KOPT-K1 (cell line): ENCODE data around the gene U2AF1L4.

Experiments used
- H3K27ac ChIP-seq: fragments of 200-600 bp; sonication (generic); 2 replicates; pipeline ENCODE4 v1.5.1; 2016; ENCODE audit warnings: antibody characterized with exemption, mild to moderate bottlenecking, low read depth, low read length; ENCODE audit not compliant: poor library complexity, severe bottlenecking
- H3K36me3 ChIP-seq: fragments of 200-600 bp; sonication (generic); 2 replicates; pipeline ENCODE4 v1.5.1; 2017; ENCODE audit warnings: antibody characterized with exemption, mild to moderate bottlenecking, low read length, moderate library complexity; ENCODE audit not compliant: insufficient read depth
- H3K9me3 ChIP-seq: fragments of 200-600 bp; sonication (generic); 2 replicates; pipeline ENCODE4 v1.5.1; 2017; ENCODE audit warnings: antibody characterized with exemption, low read length, mild to moderate bottlenecking; ENCODE audit not compliant: insufficient read depth, poor library complexity, severe bottlenecking

U2AF1L4 gene

GRCh38 chr19:35741203-35741515 is 4.1 kb downstream of the U2AF1L4 start:
- Histone ChIP-seq H3K27ac (peak overlapping the region; percentile 55), H3K9me3 (no peaks in the 10 kb centered on the region), H3K36me3 (peaks cover 33% of the 10 kb centered on the region)

DNA sequence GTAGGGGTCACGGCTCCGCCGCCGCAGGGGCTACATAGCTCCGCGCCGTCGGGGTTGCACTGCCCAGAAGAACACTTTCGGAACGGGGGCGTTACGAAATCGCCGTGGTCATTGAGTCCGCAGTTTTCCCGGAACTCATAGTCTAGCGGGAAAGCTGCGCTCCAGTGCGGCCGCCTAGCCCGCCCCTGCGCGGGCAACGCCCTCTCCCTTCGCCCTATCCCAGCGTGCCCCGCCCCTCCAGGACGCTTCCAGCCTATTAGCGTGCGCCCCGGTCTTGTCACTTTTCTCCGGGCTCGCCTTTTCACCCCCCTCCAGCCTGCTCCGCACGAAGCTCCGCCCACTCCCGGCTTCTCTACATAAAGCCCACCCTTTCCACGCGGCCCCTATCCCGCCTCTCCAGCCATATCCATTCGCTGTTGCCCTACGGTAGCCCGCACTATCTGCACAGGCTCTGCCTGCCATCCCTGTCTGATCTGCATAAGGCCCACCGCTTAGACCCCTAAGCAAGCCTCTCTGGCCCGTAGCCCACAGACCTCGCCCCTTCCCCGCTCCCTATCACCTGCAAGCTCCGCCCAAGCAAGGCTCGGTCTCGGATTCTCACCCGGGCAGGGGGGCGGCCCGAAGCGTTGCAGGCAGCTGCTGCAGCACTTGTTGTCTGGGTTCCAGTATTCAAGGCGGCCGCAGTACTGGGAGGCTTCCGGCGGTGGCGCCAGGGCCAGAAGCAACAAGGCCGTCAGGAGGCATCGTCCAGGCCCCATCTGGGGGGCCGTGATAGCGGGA is 4.6 kb downstream of the U2AF1L4 start:
- Histone ChIP-seq H3K27ac (peak overlapping the region; percentile 55), H3K36me3 (peaks cover 39% of the 10 kb centered on the region), H3K9me3 (no peaks in the 10 kb centered on the region)

- H3K27ac ChIP-seq, result peak overlapping the region; percentile 55
Measured at GRCh38 chr19:35740108-35740422, 5.2 kb downstream of the U2AF1L4 start.

DNA sequence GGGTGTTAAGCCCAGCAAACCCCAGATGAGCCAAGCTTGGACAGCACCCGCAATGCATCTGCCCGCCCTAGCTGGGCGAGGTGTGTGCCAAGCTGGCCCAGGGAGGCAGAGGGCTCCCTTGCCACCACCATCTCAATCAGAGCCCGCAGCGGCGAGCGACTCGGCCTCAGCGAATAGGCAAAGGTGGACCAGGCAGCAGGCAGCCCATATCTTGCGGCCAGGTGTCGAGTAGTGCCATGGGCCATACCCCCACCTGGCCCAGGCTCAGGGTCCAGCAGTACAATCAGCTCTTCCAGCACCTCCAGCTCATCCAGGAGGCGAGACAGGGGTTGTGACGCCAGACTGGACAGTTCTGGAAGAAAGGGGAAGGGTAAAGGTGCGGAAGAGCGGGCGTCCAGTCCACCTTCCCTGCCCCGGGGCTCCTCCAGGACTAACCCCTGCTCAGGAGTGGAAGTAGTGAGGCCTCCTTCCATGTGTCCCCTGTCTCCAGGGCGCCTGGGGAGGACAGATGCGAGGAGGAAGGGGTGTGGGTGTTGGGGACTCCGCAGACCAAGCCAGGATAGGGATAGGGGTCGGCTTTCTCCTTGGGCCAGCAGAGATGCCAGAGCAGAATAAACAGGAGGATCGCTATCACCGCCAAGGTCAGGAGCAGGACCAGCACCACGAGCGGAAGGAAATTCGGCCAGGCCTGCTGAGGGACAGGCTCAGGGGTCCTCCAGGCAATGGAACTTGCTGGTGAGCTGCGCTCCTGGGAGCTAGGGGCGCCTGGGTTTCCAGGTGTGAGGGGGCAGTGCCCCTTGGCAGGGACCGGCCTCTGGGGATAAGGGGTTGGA is 5.7 kb downstream of the U2AF1L4 start:
- Histone ChIP-seq H3K27ac (peak overlapping the region; percentile 55), H3K36me3 (peaks cover 50% of the 10 kb centered on the region), H3K9me3 (no peaks in the 10 kb centered on the region)

More at GRCh38 chr19:35740108-35740422, 5.2 kb downstream of the U2AF1L4 start:
- no peaks in the 10 kb centered on the region for H3K9me3 ChIP-seq
- H3K36me3 ChIP-seq, result peaks cover 44% of the 10 kb centered on the region

DNA sequence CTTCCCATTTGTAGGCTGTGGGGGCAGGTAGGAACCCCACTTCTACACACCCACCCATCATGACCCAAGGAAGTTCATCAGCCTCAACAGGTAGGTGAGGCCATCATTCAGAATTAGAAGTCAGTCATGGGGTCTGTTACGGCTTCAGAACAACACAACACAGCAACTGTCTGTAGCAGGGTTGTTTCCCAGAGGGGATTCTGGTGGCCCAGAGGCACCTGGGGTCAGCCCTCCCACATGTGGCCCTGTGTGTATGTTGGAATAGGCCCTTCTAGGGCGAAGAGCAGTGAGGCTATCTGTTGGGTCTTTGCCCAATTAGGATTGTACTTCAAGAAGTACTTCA is 6.4 kb downstream of the U2AF1L4 start:
- Histone ChIP-seq H3K36me3 (peaks cover 56% of the 10 kb centered on the region), H3K27ac (no peak overlapping the region), H3K9me3 (no peaks in the 10 kb centered on the region)

DNA sequence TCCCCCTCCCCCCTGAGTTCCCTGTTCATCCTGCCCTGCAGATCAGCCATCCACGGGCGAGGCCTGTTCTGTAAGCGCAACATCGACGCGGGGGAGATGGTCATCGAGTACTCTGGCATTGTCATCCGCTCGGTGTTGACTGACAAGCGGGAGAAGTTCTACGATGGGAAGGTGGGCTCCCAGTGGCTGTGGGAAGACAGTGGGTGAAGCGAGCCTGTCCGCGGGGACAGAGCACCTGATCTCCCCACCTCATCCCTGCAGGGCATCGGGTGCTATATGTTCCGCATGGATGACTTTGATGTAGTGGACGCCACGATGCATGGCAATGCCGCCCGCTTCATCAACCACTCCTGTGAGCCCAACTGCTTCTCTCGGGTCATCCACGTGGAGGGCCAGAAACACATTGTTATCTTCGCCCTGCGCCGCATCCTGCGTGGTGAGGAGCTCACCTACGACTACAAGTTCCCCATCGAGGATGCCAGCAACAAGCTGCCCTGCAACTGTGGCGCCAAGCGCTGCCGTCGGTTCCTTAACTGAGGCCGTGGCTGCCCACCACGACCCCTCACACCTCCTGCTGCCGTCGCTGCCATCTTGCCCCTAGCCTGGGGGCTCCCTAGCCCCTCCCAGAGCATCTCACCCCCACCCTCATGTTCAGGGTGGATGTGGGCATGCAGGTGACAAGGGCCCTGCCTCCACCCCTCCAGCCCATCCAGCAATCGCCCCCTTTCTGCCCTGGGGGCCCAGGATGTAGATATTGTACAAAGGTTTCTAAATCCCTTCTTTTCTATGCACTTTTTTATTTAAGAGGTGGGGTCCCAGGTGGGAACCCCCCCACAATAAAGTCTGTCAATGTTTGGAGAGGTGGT is 7.0 kb downstream of the U2AF1L4 start:
- Histone ChIP-seq H3K27ac (no peak overlapping the region), H3K36me3 (peaks cover 62% of the 10 kb centered on the region), H3K9me3 (no peaks in the 10 kb centered on the region)

- peaks cover 73% of the 10 kb centered on the region for H3K36me3 ChIP-seq
- no peaks in the 10 kb centered on the region for H3K9me3 ChIP-seq
- H3K27ac ChIP-seq, result no peak overlapping the region
Measured at GRCh38 chr19:35736913-35737886, 8.0 kb downstream of the U2AF1L4 start.

GRCh38 chr19:35734889-35735288 is 10.3 kb downstream of the U2AF1L4 start:
- Histone ChIP-seq H3K27ac (no peak overlapping the region), H3K36me3 (peaks cover 96% of the 10 kb centered on the region), H3K9me3 (no peaks in the 10 kb centered on the region)

DNA sequence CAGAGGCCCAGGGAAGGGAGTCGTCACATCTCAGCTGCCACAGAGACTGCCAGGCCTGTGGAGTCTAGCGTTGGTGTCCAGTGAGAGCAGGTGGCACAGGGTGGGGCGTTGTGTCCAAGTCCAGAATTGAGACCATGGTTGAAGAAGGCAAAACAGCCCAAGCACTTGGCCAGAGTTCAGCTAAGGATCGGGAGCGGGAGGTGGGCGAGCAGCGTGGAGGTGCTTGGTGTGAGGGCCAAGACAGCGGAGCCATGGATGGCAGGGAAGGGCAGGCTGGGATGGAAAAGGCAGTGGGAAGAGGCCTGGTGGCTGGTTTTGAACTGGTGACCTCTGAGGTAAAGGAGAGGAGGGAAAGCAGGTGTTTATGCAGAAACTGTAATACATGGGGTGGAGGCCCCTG is 10.9 kb downstream of the U2AF1L4 start:
- Histone ChIP-seq H3K27ac (no peak overlapping the region), H3K36me3 (peaks cover 100% of the 10 kb centered on the region), H3K9me3 (no peaks in the 10 kb centered on the region)

GRCh38 chr19:35733180-35734125 is 11.8 kb downstream of the U2AF1L4 start:
- Histone ChIP-seq H3K27ac (no peak overlapping the region), H3K36me3 (peaks cover 100% of the 10 kb centered on the region), H3K9me3 (no peaks in the 10 kb centered on the region)

GRCh38 chr19:35732540-35733179 is 12.6 kb downstream of the U2AF1L4 start:
- peaks cover 100% of the 10 kb centered on the region for H3K36me3 ChIP-seq
- H3K27ac ChIP-seq, result no peak overlapping the region
- no peaks in the 10 kb centered on the region for H3K9me3 ChIP-seq

GRCh38 chr19:35731779-35732405 is 13.3 kb downstream of the U2AF1L4 start:
- Histone ChIP-seq H3K36me3 (peaks cover 100% of the 10 kb centered on the region), H3K9me3 (no peaks in the 10 kb centered on the region), H3K27ac (no peak overlapping the region)

GRCh38 chr19:35731353-35731752 is 13.9 kb downstream of the U2AF1L4 start:
- peaks cover 99% of the 10 kb centered on the region for H3K36me3 ChIP-seq
- no peaks in the 10 kb centered on the region for H3K9me3 ChIP-seq
- H3K27ac ChIP-seq, result no peak overlapping the region
